Measurements from ENCODE around the gene GPR17. TPM values are rescaled to one million over a fixed set of nuclear protein-coding genes. Genes with fewer than 3 reads are reported as not detected.

Gene GPR17
- total and polyA plus RNA-seq, 9 of the 15 experiments (the other 6 are each of a cell fraction or from before 2014, with no cell fraction given), result not detected

DNA sequence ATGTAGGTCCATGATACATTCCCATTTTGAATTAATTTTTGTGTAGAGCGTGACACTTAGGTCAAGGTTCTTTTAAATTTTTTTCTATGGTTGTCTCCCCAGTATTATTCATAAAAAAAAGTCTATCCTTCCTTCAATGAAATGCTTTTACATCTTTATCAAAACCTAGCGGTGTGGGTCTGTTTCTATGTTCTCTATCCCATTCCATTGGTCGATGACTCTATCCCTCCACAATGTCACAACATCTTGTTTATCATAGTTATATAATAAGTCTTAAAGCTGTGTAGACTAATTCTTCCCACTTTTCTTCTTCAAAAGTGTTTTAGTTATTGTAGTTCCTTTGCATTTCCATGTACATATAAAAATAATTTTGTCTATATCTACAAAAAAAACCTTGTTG, 47.2 kb upstream of the GPR17 start:
- FAIRE-seq, result no peak
- in situ Hi-C loops (cut with MboI), result no loop called here
- ATAC-seq, result no peak

More for the DNA sequence above, 47.2 kb upstream of the GPR17 start:
- no TSS peak for BruUV-seq (replicated peaks)
- no peak overlapping the region for H2AFZ ChIP-seq (ENCODE audit: low read depth, low read length)
- intact Hi-C loops (cut with micrococcal nuclease), result no loop called here
- WGBS (ENCODE audit: insufficient coverage, low coverage, missing lambda C conversion rate), result 11% methylated on average over 3 of the region's 3 CpGs
- POLR2A ChIA-PET, result no interaction called here
- H3K27ac ChIP-seq (ENCODE audit: extremely low read depth, low read depth, low read length), result no peak overlapping the region
- no peaks in the 10 kb centered on the region for H3K9me3 ChIP-seq (replicated peaks; ENCODE audit: control insufficient read depth, insufficient read depth, low read depth, low read length)
- DNase-seq (ENCODE audit: extremely low read depth in 1 of 4, low spot score in 3 of 4), result no peak
- no peaks in the 10 kb centered on the region for H3K9me1 ChIP-seq (ENCODE audit: control insufficient read depth, insufficient read depth, low read length)
- CTCF ChIA-PET (ENCODE audit: low intra/inter-chr PET ratio), result no interaction called here
- peaks cover 0 to 4% of the 10 kb centered on the region in 2 experiments; a peak in 1 of 5 replicates for H3K4me1 ChIP-seq (replicated peaks in 1 of 2; ENCODE audit: control insufficient read depth in 2 of 2, insufficient read depth in 2 of 2, low read length in 2 of 2)
- TF ChIP-seq SMAD2 (IDR thresholded peaks at IDR 0.05; ENCODE audit: low read depth, low read length) (no peak), CCAR2 (IDR thresholded peaks at IDR 0.05; ENCODE audit: low read depth, low read length) (no peak), DMBX1 (CRISPR knock-in tag; IDR thresholded peaks at IDR 0.05; ENCODE audit: borderline replicate concordance) (no peak), HDAC1 (IDR thresholded peaks at IDR 0.05) (no peak), CEBPG (CRISPR knock-in tag; IDR thresholded peaks at IDR 0.05) (no peak), CEBPG (tag; conservative IDR thresholded peaks at IDR 0.05 in 1 of 2, IDR thresholded peaks at IDR 0.05 in 1 of 2) (no peak), KDM1A (IDR thresholded peaks at IDR 0.05) (no peak), RBFOX2 (IDR thresholded peaks at IDR 0.05; ENCODE audit: low read depth, low read length) (no peak), SNRNP70 (optimal IDR thresholded peaks at IDR 0.05; ENCODE audit: low read depth, low read length) (no peak), ARID2 (IDR thresholded peaks at IDR 0.05) (no peak), ZNF146 (CRISPR knock-in tag; IDR thresholded peaks at IDR 0.05; ENCODE audit: unreplicated experiment) (no peak), CBFA2T2 (conservative IDR thresholded peaks at IDR 0.05) (no peak)
- TF ChIP-seq, protein P1, sequence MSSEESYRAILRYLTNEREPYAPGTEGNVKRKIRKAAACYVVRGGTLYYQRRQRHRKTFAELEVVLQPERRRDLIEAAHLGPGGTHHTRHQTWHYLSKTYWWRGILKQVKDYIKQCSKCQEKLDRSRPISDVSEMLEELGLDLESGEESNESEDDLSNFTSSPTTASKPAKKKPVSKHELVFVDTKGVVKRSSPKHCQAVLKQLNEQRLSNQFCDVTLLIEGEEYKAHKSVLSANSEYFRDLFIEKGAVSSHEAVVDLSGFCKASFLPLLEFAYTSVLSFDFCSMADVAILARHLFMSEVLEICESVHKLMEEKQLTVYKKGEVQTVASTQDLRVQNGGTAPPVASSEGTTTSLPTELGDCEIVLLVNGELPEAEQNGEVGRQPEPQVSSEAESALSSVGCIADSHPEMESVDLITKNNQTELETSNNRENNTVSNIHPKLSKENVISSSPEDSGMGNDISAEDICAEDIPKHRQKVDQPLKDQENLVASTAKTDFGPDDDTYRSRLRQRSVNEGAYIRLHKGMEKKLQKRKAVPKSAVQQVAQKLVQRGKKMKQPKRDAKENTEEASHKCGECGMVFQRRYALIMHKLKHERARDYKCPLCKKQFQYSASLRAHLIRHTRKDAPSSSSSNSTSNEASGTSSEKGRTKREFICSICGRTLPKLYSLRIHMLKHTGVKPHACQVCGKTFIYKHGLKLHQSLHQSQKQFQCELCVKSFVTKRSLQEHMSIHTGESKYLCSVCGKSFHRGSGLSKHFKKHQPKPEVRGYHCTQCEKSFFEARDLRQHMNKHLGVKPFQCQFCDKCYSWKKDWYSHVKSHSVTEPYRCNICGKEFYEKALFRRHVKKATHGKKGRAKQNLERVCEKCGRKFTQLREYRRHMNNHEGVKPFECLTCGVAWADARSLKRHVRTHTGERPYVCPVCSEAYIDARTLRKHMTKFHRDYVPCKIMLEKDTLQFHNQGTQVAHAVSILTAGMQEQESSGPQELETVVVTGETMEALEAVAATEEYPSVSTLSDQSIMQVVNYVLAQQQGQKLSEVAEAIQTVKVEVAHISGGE (CRISPR knock-in tag; IDR thresholded peaks at IDR 0.05), result no peak
- TF ChIP-seq, protein P2, sequence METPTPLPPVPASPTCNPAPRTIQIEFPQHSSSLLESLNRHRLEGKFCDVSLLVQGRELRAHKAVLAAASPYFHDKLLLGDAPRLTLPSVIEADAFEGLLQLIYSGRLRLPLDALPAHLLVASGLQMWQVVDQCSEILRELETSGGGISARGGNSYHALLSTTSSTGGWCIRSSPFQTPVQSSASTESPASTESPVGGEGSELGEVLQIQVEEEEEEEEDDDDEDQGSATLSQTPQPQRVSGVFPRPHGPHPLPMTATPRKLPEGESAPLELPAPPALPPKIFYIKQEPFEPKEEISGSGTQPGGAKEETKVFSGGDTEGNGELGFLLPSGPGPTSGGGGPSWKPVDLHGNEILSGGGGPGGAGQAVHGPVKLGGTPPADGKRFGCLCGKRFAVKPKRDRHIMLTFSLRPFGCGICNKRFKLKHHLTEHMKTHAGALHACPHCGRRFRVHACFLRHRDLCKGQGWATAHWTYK (CRISPR knock-in tag; IDR thresholded peaks at IDR 0.05), result no peak
- no peaks in the 10 kb centered on the region for H3K79me2 ChIP-seq (ENCODE audit: control insufficient read depth, insufficient read depth, low read length)
- H3K4me2 ChIP-seq (ENCODE audit: insufficient read depth, low read length), result no peak overlapping the region
- no peaks in the 10 kb centered on the region for H3K36me3 ChIP-seq (ENCODE audit: control insufficient read depth, insufficient read depth, low read length)
- H4K20me1 ChIP-seq (replicated peaks; ENCODE audit: control insufficient read depth, insufficient read depth, low read length), result no peaks in the 10 kb centered on the region
- no peak overlapping the region for H3K9ac ChIP-seq (ENCODE audit: insufficient read depth in 1 of 2, low read depth in 2 of 2, low read length in 2 of 2)
- H3K27me3 ChIP-seq (ENCODE audit: control insufficient read depth in 2 of 2, insufficient read depth in 2 of 2, low read length in 2 of 2), result peaks cover 4 to 7% of the 10 kb centered on the region in 2 experiments; a peak in 3 of 5 replicates
- no peak overlapping the region for H3K4me3 ChIP-seq

All from K562 (cell line).